KOPT-K1 (cell line): ENCODE measurements around the gene ZBTB42.
"Not testable (repeated sequence)": the region's sequence is repeated elsewhere in the genome, so short reads cannot be mapped to it uniquely, and the experiment has no call there.

Source experiments
- H3K27ac ChIP-seq: fragments of 200-600 bp; sonication (generic); 2 replicates; pipeline ENCODE4 v1.5.1; 2016; ENCODE audit warnings: antibody characterized with exemption, mild to moderate bottlenecking, low read depth, low read length; ENCODE audit not compliant: poor library complexity, severe bottlenecking
- H3K36me3 ChIP-seq: fragments of 200-600 bp; sonication (generic); 2 replicates; pipeline ENCODE4 v1.5.1; 2017; ENCODE audit warnings: antibody characterized with exemption, mild to moderate bottlenecking, low read length, moderate library complexity; ENCODE audit not compliant: insufficient read depth
- H3K9me3 ChIP-seq: fragments of 200-600 bp; sonication (generic); 2 replicates; pipeline ENCODE4 v1.5.1; 2017; ENCODE audit warnings: antibody characterized with exemption, low read length, mild to moderate bottlenecking; ENCODE audit not compliant: insufficient read depth, poor library complexity, severe bottlenecking

Gene ZBTB42

GRCh38 chr14:104804481-104805325, 3.8 kb downstream of the ZBTB42 start:
- H3K9me3 ChIP-seq, result no peaks in the 10 kb centered on the region
- H3K36me3 ChIP-seq, result no peaks in the 10 kb centered on the region
- H3K27ac ChIP-seq, result no peak overlapping the region

- Histone ChIP-seq H3K27ac (no peak overlapping the region), H3K9me3 (no peaks in the 10 kb centered on the region), H3K36me3 (no peaks in the 10 kb centered on the region)
These were observed 4.4 kb downstream of the ZBTB42 start for GRCh38 chr14:104805326-104805678.

GRCh38 chr14:104805941-104806624, 5.2 kb downstream of the ZBTB42 start:
- Histone ChIP-seq H3K27ac (no peak overlapping the region), H3K36me3 (no peaks in the 10 kb centered on the region), H3K9me3 (no peaks in the 10 kb centered on the region)

- H3K36me3 ChIP-seq, result no peaks in the 10 kb centered on the region
- no peak overlapping the region for H3K27ac ChIP-seq
- no peaks in the 10 kb centered on the region for H3K9me3 ChIP-seq
These were observed 5.9 kb downstream of the ZBTB42 start for GRCh38 chr14:104806625-104807465.

GRCh38 chr14:104808456-104808855, 7.6 kb downstream of the ZBTB42 start:
- H3K9me3 ChIP-seq, result no peaks in the 10 kb centered on the region
- H3K27ac ChIP-seq, result no peak overlapping the region
- H3K36me3 ChIP-seq, result 0 out of 2 replicates have a peak, but pooled peaks cover under 1% of the 10 kb centered on the region

- Histone ChIP-seq H3K27ac (no peak overlapping the region), H3K9me3 (no peaks in the 10 kb centered on the region), H3K36me3 (0 out of 2 replicates have a peak, but pooled peaks cover 4% of the 10 kb centered on the region)
These were observed 9.4 kb downstream of the ZBTB42 start for GRCh38 chr14:104810316-104810715.

GRCh38 chr14:104813286-104813685, 12.4 kb downstream of the ZBTB42 start:
- no peak overlapping the region for H3K27ac ChIP-seq
- peaks cover 8% of the 10 kb centered on the region; the same call in 1 of the 2 replicates for H3K36me3 ChIP-seq
- peaks cover 4% of the 10 kb centered on the region for H3K9me3 ChIP-seq

GRCh38 chr14:104814701-104815100, 13.8 kb downstream of the ZBTB42 start:
- H3K9me3 ChIP-seq, H3K27ac ChIP-seq: not testable (repeated sequence)
- H3K36me3 ChIP-seq, result peaks cover 12% of the 10 kb centered on the region; the same call in 1 of the 2 replicates

GRCh38 chr14:104816616-104816884, 15.6 kb downstream of the ZBTB42 start:
- H3K9me3 ChIP-seq, result peaks cover 4% of the 10 kb centered on the region
- H3K27ac ChIP-seq, result peak overlapping the region; percentile 94
- peaks cover 12% of the 10 kb centered on the region; the same call in 1 of the 2 replicates for H3K36me3 ChIP-seq

GRCh38 chr14:104817930-104818713, 17.2 kb downstream of the ZBTB42 start:
- Histone ChIP-seq H3K36me3 (peaks cover 12% of the 10 kb centered on the region; the same call in 1 of the 2 replicates), H3K9me3 (peaks cover 4% of the 10 kb centered on the region), H3K27ac (no peak overlapping the region)

- Histone ChIP-seq H3K27ac (no peak overlapping the region), H3K9me3 (peaks cover 4% of the 10 kb centered on the region), H3K36me3 (peaks cover 8% of the 10 kb centered on the region; the same call in 1 of the 2 replicates)
These were observed 17.8 kb downstream of the ZBTB42 start for GRCh38 chr14:104818714-104819161.

- no peak overlapping the region for H3K27ac ChIP-seq
- peaks cover 4% of the 10 kb centered on the region for H3K9me3 ChIP-seq
- H3K36me3 ChIP-seq, result peaks cover 8% of the 10 kb centered on the region; the same call in 1 of the 2 replicates
These were observed 18.5 kb downstream of the ZBTB42 start for GRCh38 chr14:104819361-104819781.

- H3K36me3 ChIP-seq, result peaks cover 8% of the 10 kb centered on the region; the same call in 1 of the 2 replicates
- no peak overlapping the region for H3K27ac ChIP-seq
- H3K9me3 ChIP-seq, result peaks cover 4% of the 10 kb centered on the region
These were observed 19.8 kb downstream of the ZBTB42 start for GRCh38 chr14:104820669-104821228.
